H1 (cell line): ENCODE measurements around the gene VPS13A. TPM values are rescaled to one million over a fixed set of nuclear protein-coding genes. Genes with fewer than 3 reads are reported as not detected.

Experiments
- CTCF ChIA-PET: fragments of 300-600 bp; sonication (Branson Sonifier 250); formaldehyde crosslinking; loops from one replicate; lab custom pipeline; 2021; ENCODE audit not compliant: partially characterized antibody; lab: Charles Lee
- POLR2A ChIA-PET: fragments of 300-600 bp; sonication (Branson Sonifier 250); formaldehyde crosslinking; loops from one replicate; lab custom pipeline; 2021; ENCODE audit warnings: inconsistent platforms; ENCODE audit not compliant: partially characterized antibody; lab: Charles Lee
- DNase-seq, 2 experiments: peaks; one replicate each; pipeline versions ENCODE4 v3.0.0 to v3.0.0-alpha.2; 2010 to 2022; ENCODE audit warnings: low spot score in 2 of 2, low read depth in 1 of 2, mixed read lengths in 1 of 2
- FAIRE-seq: peaks from 2 replicates; lab custom pipeline; 2011; peaks lifted over from hg19 to GRCh38; lab: Jason Lieb, UNC
- H2AFZ ChIP-seq: 2 replicates; pipeline ENCODE4 v1.8.1; 2012; ENCODE audit warnings: low read length, inconsistent platforms
- H2AK5ac ChIP-seq: 2 replicates; pipeline ENCODE4 v1.6.1; 2013; ENCODE audit warnings: low read depth, low read length
- H2BK120ac ChIP-seq: replicated peaks from 2 replicates; pipeline ENCODE3; 2013; ENCODE audit warnings: low read depth, low read length, inconsistent platforms
- H2BK12ac ChIP-seq: 2 replicates; pipeline ENCODE4 v1.6.1; 2013; ENCODE audit warnings: low read depth, low read length
- H2BK15ac ChIP-seq: 2 replicates; pipeline ENCODE4 v1.6.1; 2013; ENCODE audit warnings: low read length
- H2BK20ac ChIP-seq: 2 replicates; pipeline ENCODE4 v1.6.1; 2013; ENCODE audit warnings: low read length
- H2BK5ac ChIP-seq: 2 replicates; pipeline ENCODE4 v1.6.1; 2013; ENCODE audit warnings: low read depth, low read length
- H3K14ac ChIP-seq: 2 replicates; pipeline ENCODE4 v1.6.1; 2013; ENCODE audit warnings: inconsistent platforms; ENCODE audit not compliant: insufficient read length
- H3K18ac ChIP-seq: 2 replicates; pipeline ENCODE4 v1.6.1; 2013; ENCODE audit warnings: low read length; ENCODE audit errors: extremely low read depth
- H3K23ac ChIP-seq: 2 replicates; pipeline ENCODE4 v1.6.1; 2013; ENCODE audit warnings: inconsistent platforms; ENCODE audit not compliant: insufficient read length
- H3K23me2 ChIP-seq: 2 replicates; pipeline ENCODE4 v1.6.1; 2013; ENCODE audit warnings: low read depth, low read length
- H3K27ac ChIP-seq: 2 replicates; pipeline ENCODE4 v1.6.1; 2011; ENCODE audit warnings: low read depth, low read length, inconsistent platforms
- H3K27me3 ChIP-seq, 4 experiments: replicated peaks in 1 of 4; 1 replicate in 1 of 4; 2 replicates in 3 of 4; pipeline versions ENCODE4 v1.6.1 to v1.8.1; 2011 to 2013; ENCODE audit warnings: low read length in 3 of 4, mild to moderate bottlenecking in 3 of 4, inconsistent platforms in 2 of 4, mixed read lengths in 2 of 4, moderate library complexity in 1 of 4; ENCODE audit not compliant: control insufficient read depth in 3 of 4, insufficient read depth in 3 of 4; ENCODE audit errors: extremely low read depth in 1 of 4
- H3K36me3 ChIP-seq, 4 experiments: 2 replicates each; pipeline versions ENCODE4 v1.6.1 to v1.8.1; 2011 to 2013; ENCODE audit warnings: mild to moderate bottlenecking in 4 of 4, low read length in 3 of 4, moderate library complexity in 2 of 4, control low read depth in 1 of 4, inconsistent platforms in 1 of 4; ENCODE audit not compliant: insufficient read depth in 4 of 4, control insufficient read depth in 2 of 4
- H3K4ac ChIP-seq: replicated peaks from 2 replicates; pipeline ENCODE3; 2013; ENCODE audit warnings: low read length, low read depth, mixed read lengths, inconsistent platforms; ENCODE audit not compliant: insufficient read length
- H3K4me1 ChIP-seq, 4 experiments: replicated peaks in 1 of 4; 1 replicate in 1 of 4; 2 replicates in 3 of 4; pipeline versions ENCODE4 v1.6.1 to v1.8.1; 2011 to 2013; ENCODE audit warnings: low read length in 3 of 4, inconsistent platforms in 2 of 4, mixed read lengths in 1 of 4; ENCODE audit not compliant: insufficient read depth in 4 of 4, control insufficient read depth in 3 of 4
- H3K4me2 ChIP-seq, 2 experiments: 2 replicates each; pipeline versions ENCODE4 v1.6.1 to v1.8.1; 2011 to 2013; ENCODE audit warnings: low read depth in 2 of 2, low read length in 2 of 2, control low read depth in 1 of 2, inconsistent platforms in 1 of 2, mild to moderate bottlenecking in 1 of 2; ENCODE audit not compliant: insufficient read depth in 1 of 2
- H3K4me3 ChIP-seq, 4 experiments: fragments of 200-600, 300-600 bp in 1 of 4; sonication (generic), shearing (Covaris generic), sonication (Bioruptor Twin) in 1 of 4; 2 replicates each; pipeline versions ENCODE4 v1.5.1 to v1.8.1; 2011 to 2016; ENCODE audit warnings: low read length in 4 of 4, low read depth in 3 of 4, control low read depth in 2 of 4, inconsistent platforms in 2 of 4, mild to moderate bottlenecking in 2 of 4, mixed read lengths in 1 of 4, moderate library complexity in 1 of 4; ENCODE audit not compliant: insufficient read depth in 2 of 4; ENCODE audit errors: extremely low read depth in 1 of 4
- H3K56ac ChIP-seq: replicated peaks from 2 replicates; pipeline ENCODE3; 2013; ENCODE audit warnings: low read depth, mild to moderate bottlenecking, mixed read lengths, low read length, inconsistent platforms; ENCODE audit not compliant: insufficient read length
- H3K79me1 ChIP-seq: 2 replicates; pipeline ENCODE4 v1.6.1; 2013; ENCODE audit warnings: low read depth, low read length, control low read depth
- H3K79me2 ChIP-seq, 2 experiments: 2 replicates each; pipeline versions ENCODE4 v1.6.1 to v1.8.1; 2012 to 2013; ENCODE audit warnings: low read length in 2 of 2, mild to moderate bottlenecking in 2 of 2, inconsistent platforms in 1 of 2; ENCODE audit not compliant: insufficient read depth in 2 of 2, control insufficient read depth in 1 of 2
- H3K9ac ChIP-seq, 4 experiments: replicated peaks in 1 of 4; 1 replicate in 1 of 4; 2 replicates in 3 of 4; pipeline versions ENCODE4 v1.6.1 to v1.8.1; 2011 to 2013; ENCODE audit warnings: low read depth in 3 of 4, low read length in 3 of 4, control low read depth in 2 of 4, mild to moderate bottlenecking in 2 of 4, moderate library complexity in 2 of 4, inconsistent platforms in 1 of 4; ENCODE audit errors: extremely low read depth in 1 of 4
- H3K9me3 ChIP-seq, 2 experiments: 2 replicates each; pipeline versions ENCODE4 v1.6.1 to v1.8.1; 2012 to 2013; ENCODE audit warnings: mild to moderate bottlenecking in 2 of 2, moderate library complexity in 2 of 2, control low read depth in 1 of 2, inconsistent platforms in 1 of 2, low read depth in 1 of 2, low read length in 1 of 2, mixed read lengths in 1 of 2; ENCODE audit not compliant: insufficient read depth in 2 of 2
- H4K20me1 ChIP-seq, 2 experiments: replicated peaks in 1 of 2; 2 replicates each; pipeline versions ENCODE3 to v1.8.1; 2011 to 2013; ENCODE audit warnings: inconsistent platforms in 2 of 2, low read length in 2 of 2, mild to moderate bottlenecking in 1 of 2; ENCODE audit not compliant: insufficient read depth in 2 of 2, control insufficient read depth in 1 of 2
- H4K5ac ChIP-seq: 2 replicates; pipeline ENCODE4 v1.6.1; 2013; ENCODE audit warnings: low read length, low read depth, mixed read lengths, inconsistent platforms; ENCODE audit not compliant: insufficient read length
- H4K8ac ChIP-seq: 2 replicates; pipeline ENCODE4 v1.8.0; 2013; ENCODE audit warnings: mild to moderate bottlenecking, moderate library complexity, low read length, inconsistent platforms; ENCODE audit not compliant: insufficient read depth; ENCODE audit errors: extremely low read depth
- H4K91ac ChIP-seq: replicated peaks from 2 replicates; pipeline ENCODE3; 2013; ENCODE audit warnings: low read length, mixed read lengths, inconsistent platforms; ENCODE audit not compliant: insufficient read length
- ASH2L ChIP-seq: fragments of 200-600, 300-600 bp; sonication (generic); IDR thresholded peaks from one replicate; pipeline ENCODE4 v1.7.1; 2017; ENCODE audit warnings: low read length
- ATF3 ChIP-seq: IDR thresholded peaks from 2 replicates; pipeline ENCODE4 v1.6.1; 2011; ENCODE audit warnings: low read depth, mild to moderate bottlenecking, low read length; ENCODE audit not compliant: insufficient read depth
- CHD1 ChIP-seq: IDR thresholded peaks from 2 replicates; pipeline ENCODE4 v1.6.1; 2012; ENCODE audit warnings: low read depth, low read length, improper control_type of control experiment
- CHD2 ChIP-seq: IDR thresholded peaks from 2 replicates; pipeline ENCODE4 v1.6.1; 2012; ENCODE audit warnings: low read length, improper control_type of control experiment
- EGR1 ChIP-seq: IDR thresholded peaks from 2 replicates; pipeline ENCODE4 v1.6.1; 2011; ENCODE audit warnings: low read depth, low read length, borderline replicate concordance
- HDAC2 ChIP-seq, 2 experiments: fragments of 300-600 bp in 1 of 2; sonication (generic) in 1 of 2; IDR thresholded peaks; 2 replicates each; pipeline ENCODE4 v1.6.1; 2011 to 2012; ENCODE audit warnings: low read depth in 2 of 2, low read length in 2 of 2, mild to moderate bottlenecking in 2 of 2, moderate library complexity in 2 of 2, borderline replicate concordance in 1 of 2, inconsistent platforms in 1 of 2
- KDM5A ChIP-seq: fragments of 200-600 bp; IDR thresholded peaks from 2 replicates; pipeline ENCODE4 v1.7.1; 2012; ENCODE audit warnings: mild to moderate bottlenecking, low read length, inconsistent platforms, mixed read lengths
- PHF8 ChIP-seq: fragments of 200-600 bp; sonication (generic); conservative IDR thresholded peaks from 2 replicates; pipeline ENCODE4 v1.7.1; 2012; ENCODE audit warnings: low read depth, mild to moderate bottlenecking, inconsistent platforms, low read length, moderate library complexity
- POLR2A ChIP-seq, 2 experiments: IDR thresholded peaks; 1 replicate in 1 of 2; 2 replicates in 1 of 2; pipeline ENCODE4 v1.6.1; 2011; ENCODE audit warnings: low read depth in 2 of 2, low read length in 2 of 2, mild to moderate bottlenecking in 2 of 2; ENCODE audit errors: control extremely low read depth in 1 of 2
- SIN3A ChIP-seq, 2 experiments: IDR thresholded peaks in 1 of 2; conservative IDR thresholded peaks in 1 of 2; 2 replicates each; pipeline ENCODE4 v1.6.1; 2011 to 2012; ENCODE audit warnings: low read length in 2 of 2, improper control_type of control experiment in 1 of 2, low read depth in 1 of 2, mild to moderate bottlenecking in 1 of 2
- SP1 ChIP-seq: IDR thresholded peaks from 2 replicates; pipeline ENCODE4 v1.6.1; 2011; ENCODE audit warnings: low read depth, low read length
- SP4 ChIP-seq: IDR thresholded peaks from 2 replicates; pipeline ENCODE4 v1.6.1; 2012; ENCODE audit warnings: low read length, inconsistent platforms
- TAF7 ChIP-seq: optimal IDR thresholded peaks from 2 replicates; pipeline ENCODE3; 2011; ENCODE audit warnings: low read depth, mild to moderate bottlenecking, inconsistent platforms, low read length, moderate library complexity, borderline replicate concordance
- TCF12 ChIP-seq: IDR thresholded peaks from 2 replicates; pipeline ENCODE4 v1.6.1; 2011; ENCODE audit warnings: low read depth, mild to moderate bottlenecking, low read length
- TEAD4 ChIP-seq: IDR thresholded peaks from 2 replicates; pipeline ENCODE4 v1.6.1; 2012; ENCODE audit warnings: low read depth, low read length, inconsistent platforms, mixed read lengths
- WGBS, 2 experiments: shearing (Covaris generic) in 1 of 2; methylation state at CpG; one replicate each; pipeline versions ENCODE4 v1.1.6 to v1.1.7; 2013 to 2015; ENCODE audit warnings: low lambda C conversion rate in 2 of 2, mixed read lengths in 2 of 2, inconsistent platforms in 1 of 2, low coverage in 1 of 2, missing lambda C conversion rate in 1 of 2; ENCODE audit not compliant: insufficient replicate concordance in 2 of 2, insufficient coverage in 1 of 2, insufficient read length in 1 of 2; ENCODE audit errors: extremely low coverage in 1 of 2, missing lambda C conversion rate in 1 of 2; 5-methylcytosine and 5-hydroxymethylcytosine counted together
- polyA plus RNA-seq, 7 experiments: library from polyadenylated mRNA; depleted of rRNA in 3 of 7; stranded (reverse) in 5 of 7; unstranded in 2 of 7; fragments of >200 nt in 5 of 7; fragments of 200-250 nt in 2 of 7; gene quantifications; 1 replicate in 5 of 7; 2 replicates in 1 of 7; 4 replicates in 1 of 7; pipeline versions ENCODE4 v1.2.1 to v1.2.3, GENCODE V29; 2011 to 2013; ENCODE audit warnings: missing spikeins in 2 of 7, mixed read lengths in 2 of 7
- total RNA-seq: library from RNA; stranded (reverse); fragmentation: NEBNext Ultra II Directional; extraction: Animal tissue kit (Norgen Biotek cat#: 25700); gene quantifications from 2 replicates; pipeline ENCODE4 v1.2.1, GENCODE V29; 2021

VPS13A gene
- total and polyA plus RNA-seq, 2 of the 8 experiments (the other 6 are each of a cell fraction or from before 2014, with no cell fraction given): 6.0 to 36.5 TPM

GRCh38 chr9:77442436-77442835 is 265.1 kb downstream of the VPS13A start:
- Histone ChIP-seq H2BK20ac (no peak overlapping the region), H4K8ac (no peak overlapping the region), H2AFZ (no peak overlapping the region), H3K4me2 (no peak overlapping the region), H2BK15ac (no peak overlapping the region), H3K9me3 (no peaks in the 10 kb centered on the region), H3K23me2 (0 out of 2 replicates have a peak, but pooled peaks cover 1% of the 10 kb centered on the region), H3K4ac (no peak overlapping the region), H3K14ac (no peak overlapping the region), H3K9ac (no peak overlapping the region), H3K36me3 (no peaks in the 10 kb centered on the region), H2BK5ac (no peak overlapping the region), H3K79me1 (no peaks in the 10 kb centered on the region), H2BK120ac (no peak overlapping the region), H4K91ac (no peak overlapping the region), H3K18ac (no peak overlapping the region), H4K5ac (no peak overlapping the region), H3K79me2 (no peaks in the 10 kb centered on the region), H3K4me3 (no peak overlapping the region), H3K27me3 (no peaks in the 10 kb centered on the region), H2BK12ac (no peak overlapping the region), H4K20me1 (no peaks in the 10 kb centered on the region), H2AK5ac (no peak overlapping the region), H3K27ac (no peak overlapping the region), H3K4me1 (peaks cover 0 to 6% (median 4%) of the 10 kb centered on the region in 4 experiments; a peak in 5 of 7 replicates), H3K56ac (no peak overlapping the region), H3K23ac (no peak overlapping the region)
- TF ChIP-seq EGR1 (no peak), POLR2A (IDR thresholded peaks at IDR 0.05; ENCODE audit: control extremely low read depth in 1 of 2, low read depth in 2 of 2, low read length in 2 of 2) (no peak), ATF3 (no peak), ASH2L (no peak), TAF7 (no peak), SP1 (no peak), SP4 (no peak), CHD2 (no peak), TCF12 (no peak), KDM5A (no peak), CHD1 (no peak), SIN3A (conservative IDR thresholded peaks at IDR 0.05 in 1 of 2, IDR thresholded peaks at IDR 0.05 in 1 of 2; ENCODE audit: low read depth in 1 of 2, low read length in 2 of 2) (no peak), PHF8 (no peak), HDAC2 (IDR thresholded peaks at IDR 0.05; ENCODE audit: borderline replicate concordance in 1 of 2, low read depth in 2 of 2, low read length in 2 of 2) (no peak), TEAD4 (no peak)
- no peak for DNase-seq
- no peak for FAIRE-seq
- ChIA-PET POLR2A (interaction anchor here (1.0 to 1.9 kb wide), 3 partner anchors 15 to 21 kb away, joined by 3 to 4 read pairs (median 3); no protein-coding TSS in a partner anchor), CTCF (interaction anchor here (1.1 to 20.5 kb wide), 6 partner anchors 9 to 321 kb away, joined by 3 to 384 read pairs (median 8); no protein-coding TSS in a partner anchor)
- 80% methylated on average over 1 of the region's 1 CpG; no CpG with 5 or more reads in 1 of the 2 experiments for WGBS, 2 experiments
